Lung (tissue), 12 donors: Measurements from ENCODE around the gene KHSRP. TPM values are rescaled to one million over a fixed set of nuclear protein-coding genes. Genes with fewer than 3 reads are reported as not detected.

Experiments used
- ATAC-seq: fragments of 200-7000 bp; cut with Tn5 transposase; one replicate; pipeline ENCODE4 v1.9.1; 2020; ENCODE audit warnings: moderate number of reproducible peaks; ENCODE audit not compliant: insufficient read depth, low FRiP score
- DNase-seq, 3 donors: peaks; one replicate each; pipeline ENCODE4 v3.0.0-alpha.2; 2013 to 2017
- H3K27ac ChIP-seq, 2 donors: one replicate each; pipeline ENCODE4 v1.5.1; 2013; ENCODE audit warnings: mild to moderate bottlenecking in 2 of 2, moderate library complexity in 2 of 2, control low read depth in 1 of 2, inconsistent platforms in 1 of 2, low read depth in 1 of 2, low read length in 1 of 2
- H3K27me3 ChIP-seq, 3 donors: one replicate each; pipeline ENCODE4 v1.5.1; 2013; ENCODE audit warnings: low read length in 2 of 3; ENCODE audit not compliant: control insufficient read depth in 3 of 3, insufficient read depth in 3 of 3
- H3K36me3 ChIP-seq, 4 donors: one replicate each; pipeline ENCODE4 v1.5.1; 2013; ENCODE audit warnings: low read length in 4 of 4, mild to moderate bottlenecking in 1 of 4, moderate library complexity in 1 of 4; ENCODE audit not compliant: control insufficient read depth in 4 of 4, insufficient read depth in 4 of 4
- H3K4me1 ChIP-seq, 5 donors: one replicate each; pipeline ENCODE4 v1.5.1; 2013; ENCODE audit warnings: low read length in 5 of 5, mild to moderate bottlenecking in 2 of 5, moderate library complexity in 1 of 5; ENCODE audit not compliant: control insufficient read depth in 5 of 5, insufficient read depth in 5 of 5
- H3K4me3 ChIP-seq: one replicate; pipeline ENCODE4 v1.5.1; 2013; ENCODE audit warnings: mild to moderate bottlenecking, control low read depth, moderate library complexity
- H3K9ac ChIP-seq, 2 donors: one replicate each; pipeline ENCODE4 v1.5.1; 2013; ENCODE audit warnings: low read length in 2 of 2, control low read depth in 1 of 2; ENCODE audit not compliant: insufficient read depth in 1 of 2
- H3K9me3 ChIP-seq, 4 donors: one replicate each; pipeline ENCODE4 v1.5.1; 2013; ENCODE audit warnings: low read length in 3 of 4, mild to moderate bottlenecking in 1 of 4, moderate library complexity in 1 of 4; ENCODE audit not compliant: control insufficient read depth in 4 of 4, insufficient read depth in 3 of 4
- WGBS, 2 donors: extraction: QIAGEN DNeasy Blood & Tissue Kit; methylation state at CpG; one replicate each; pipeline ENCODE4 v1.1.7; 2013; 5-methylcytosine and 5-hydroxymethylcytosine counted together
- polyA plus RNA-seq, 2 donors: library from polyadenylated mRNA; stranded (reverse); fragments of 200-250 nt; gene quantifications; one replicate each; pipeline ENCODE4 v1.2.1, GENCODE V29; 2013
- total RNA-seq, 2 donors: library from RNA; depleted of rRNA in 1 of 2; stranded (reverse); fragments of >200 nt in 1 of 2; gene quantifications; one replicate each; pipeline ENCODE4 v1.2.1, GENCODE V29; 2014 to 2021
- TF ChIP-seq, protein P1 (sequence below): IDR thresholded peaks from 2 replicates; pipeline ENCODE4 v1.5.1; 2012; ENCODE audit warnings: mild to moderate bottlenecking; ENCODE audit errors: control extremely low read depth, extremely low read depth
- donor health status: control.
- donor health status: control.
- donor health status: Bipolar disorder and iron deficiency.
- donor health status: healthy.
- donor health status: DM: yes; HTN: yes; CAD: no.

KHSRP gene
- total and polyA plus RNA-seq, 4 donors: 116 to 204 (median 141) TPM

GRCh38 chr19:6383188-6383587, 41.4 kb downstream of the KHSRP start:
- ATAC-seq (no peak), DNase-seq (no peak)
- 97 to 98% methylated on average over 19 of the region's 19 CpGs for WGBS, 2 donors
- TF ChIP-seq, protein P1, sequence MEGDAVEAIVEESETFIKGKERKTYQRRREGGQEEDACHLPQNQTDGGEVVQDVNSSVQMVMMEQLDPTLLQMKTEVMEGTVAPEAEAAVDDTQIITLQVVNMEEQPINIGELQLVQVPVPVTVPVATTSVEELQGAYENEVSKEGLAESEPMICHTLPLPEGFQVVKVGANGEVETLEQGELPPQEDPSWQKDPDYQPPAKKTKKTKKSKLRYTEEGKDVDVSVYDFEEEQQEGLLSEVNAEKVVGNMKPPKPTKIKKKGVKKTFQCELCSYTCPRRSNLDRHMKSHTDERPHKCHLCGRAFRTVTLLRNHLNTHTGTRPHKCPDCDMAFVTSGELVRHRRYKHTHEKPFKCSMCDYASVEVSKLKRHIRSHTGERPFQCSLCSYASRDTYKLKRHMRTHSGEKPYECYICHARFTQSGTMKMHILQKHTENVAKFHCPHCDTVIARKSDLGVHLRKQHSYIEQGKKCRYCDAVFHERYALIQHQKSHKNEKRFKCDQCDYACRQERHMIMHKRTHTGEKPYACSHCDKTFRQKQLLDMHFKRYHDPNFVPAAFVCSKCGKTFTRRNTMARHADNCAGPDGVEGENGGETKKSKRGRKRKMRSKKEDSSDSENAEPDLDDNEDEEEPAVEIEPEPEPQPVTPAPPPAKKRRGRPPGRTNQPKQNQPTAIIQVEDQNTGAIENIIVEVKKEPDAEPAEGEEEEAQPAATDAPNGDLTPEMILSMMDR: no peak
- peak overlapping the region; percentile 9 for H3K4me3 ChIP-seq
- H3K27ac ChIP-seq: no peak overlapping the region
- H3K9ac ChIP-seq: no peak overlapping the region
- H3K9me3 ChIP-seq: peaks cover 0 to 10% (median 3%) of the 10 kb centered on the region in 4 donors
- no peaks in the 10 kb centered on the region for H3K27me3 ChIP-seq
- peaks cover 28 to 72% (median 52%) of the 10 kb centered on the region in 4 donors for H3K36me3 ChIP-seq
- H3K4me1 ChIP-seq: no peaks in the 10 kb centered on the region

- ATAC-seq: no peak
- H3K36me3 ChIP-seq: peaks cover 27 to 57% (median 43%) of the 10 kb centered on the region in 4 donors
- H3K27ac ChIP-seq: no peak overlapping the region
- WGBS, 2 donors: 96 to 97% methylated on average over 36 to 40 of the region's 40 CpGs
- H3K4me1 ChIP-seq: no peaks in the 10 kb centered on the region
- DNase-seq: no peak
- no peaks in the 10 kb centered on the region for H3K27me3 ChIP-seq
- H3K4me3 ChIP-seq: no peak overlapping the region
- H3K9ac ChIP-seq: no peak overlapping the region
- H3K9me3 ChIP-seq: peaks cover 0 to 9% (median 3%) of the 10 kb centered on the region in 4 donors
- TF ChIP-seq, protein P1: no peak
Observed at GRCh38 chr19:6381030-6381750, 43.4 kb downstream of the KHSRP start.

- no peak for DNase-seq
- TF ChIP-seq, protein P1: no peak
- no peak overlapping the region for H3K9ac ChIP-seq
- WGBS, 2 donors: 96 to 97% methylated on average over 3 of the region's 3 CpGs
- no peaks in the 10 kb centered on the region for H3K27me3 ChIP-seq
- no peak overlapping the region for H3K4me3 ChIP-seq
- no peak for ATAC-seq
- H3K9me3 ChIP-seq: peaks cover 0 to 9% (median 3%) of the 10 kb centered on the region in 4 donors
- H3K4me1 ChIP-seq: no peaks in the 10 kb centered on the region
- H3K36me3 ChIP-seq: peaks cover 27 to 55% (median 41%) of the 10 kb centered on the region in 4 donors
- H3K27ac ChIP-seq: no peak overlapping the region
Observed at GRCh38 chr19:6379744-6380143, 44.9 kb downstream of the KHSRP start.

- Histone ChIP-seq H3K4me3 (no peak overlapping the region), H3K9ac (no peak overlapping the region), H3K27ac (no peak overlapping the region), H3K36me3 (peaks cover 27 to 58% (median 38%) of the 10 kb centered on the region in 4 donors), H3K27me3 (no peaks in the 10 kb centered on the region), H3K9me3 (peaks cover 0 to 9% (median 3%) of the 10 kb centered on the region in 4 donors), H3K4me1 (peaks cover 0 to 7% (median 4%) of the 10 kb centered on the region in 5 donors)
- 84 to 92% methylated on average over 9 of the region's 9 CpGs for WGBS, 2 donors
- DNase-seq (no peak), ATAC-seq (no peak)
- TF ChIP-seq, protein P1: no peak
Observed at GRCh38 chr19:6378486-6378885, 46.1 kb downstream of the KHSRP start.
